ENCODE data around the gene RAPGEF1. TPM values are rescaled to one million over a fixed set of nuclear protein-coding genes. Genes with fewer than 3 reads are reported as not detected.

Gene RAPGEF1
- total RNA-seq, 2 experiments from 2014 or later, result 118 to 243 TPM

DNA sequence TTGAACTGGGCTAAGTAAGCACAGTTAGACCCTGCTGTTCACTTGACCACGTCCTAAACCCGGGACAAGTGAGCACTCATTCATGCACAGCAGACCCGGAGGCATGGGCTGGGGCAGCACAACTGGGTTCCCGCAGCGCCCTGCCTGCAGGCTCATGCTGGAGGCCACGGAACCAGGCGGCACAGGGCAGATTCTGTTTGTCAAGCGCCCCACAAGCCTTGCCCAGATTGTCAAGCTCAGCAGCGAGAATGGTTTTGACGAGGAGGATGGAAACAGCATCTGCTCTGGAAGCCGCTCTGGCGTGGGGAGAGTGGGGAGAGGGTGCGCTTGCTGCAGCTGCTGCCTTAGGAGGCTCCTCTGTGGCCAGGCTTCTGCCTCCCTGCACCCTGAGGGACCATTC, 161.9 kb downstream of the RAPGEF1 start:
- Histone ChIP-seq H3K4me1 (ENCODE audit: insufficient read depth, low read length, poor library complexity, severe bottlenecking) (peaks cover 9% of the 10 kb centered on the region), H2AFZ (ENCODE audit: low read length) (no peak overlapping the region), H3K9me2 (ENCODE audit: insufficient read depth, low read length) (no peaks in the 10 kb centered on the region), H3K27ac (ENCODE audit: low read depth, low read length, poor library complexity, severe bottlenecking) (no peak overlapping the region), H3K9me3 (ENCODE audit: low read length) (no peaks in the 10 kb centered on the region), H3K4me3 (ENCODE audit: low read depth, low read length, poor library complexity, severe bottlenecking) (no peak overlapping the region), H4K20me1 (ENCODE audit: insufficient read depth, low read length) (no peaks in the 10 kb centered on the region), H3K4me2 (ENCODE audit: low read length) (no peak overlapping the region), H3K79me2 (ENCODE audit: insufficient read depth, low read depth, low read length) (no peaks in the 10 kb centered on the region), H3K36me3 (ENCODE audit: insufficient read depth, low read length) (peaks cover 96% of the 10 kb centered on the region)
- ChIA-PET CTCF (ENCODE audit: unreplicated experiment) (no interaction called here), POLR2A (no interaction called here)
- intact Hi-C loops (cut with micrococcal nuclease; ENCODE audit: unreplicated experiment), result no loop called here
- no peak for DNase-seq (ENCODE audit: low spot score)
- no peak for TF ChIP-seq CTCF (conservative IDR thresholded peaks at IDR 0.05; ENCODE audit: low read length)
- TF ChIP-seq EZH2phosphoT487 (IDR thresholded peaks at IDR 0.05; ENCODE audit: borderline replicate concordance, low read depth, low read length), result no peak
- no TSS peak for BruUV-seq (replicated peaks)

- Histone ChIP-seq H3K27ac (ENCODE audit: low read depth, low read length, poor library complexity, severe bottlenecking) (no peak overlapping the region), H3K4me3 (ENCODE audit: low read depth, low read length, poor library complexity, severe bottlenecking) (no peak overlapping the region), H4K20me1 (ENCODE audit: insufficient read depth, low read length) (no peaks in the 10 kb centered on the region), H2AFZ (ENCODE audit: low read length) (no peak overlapping the region), H3K9me2 (ENCODE audit: insufficient read depth, low read length) (no peaks in the 10 kb centered on the region), H3K4me2 (ENCODE audit: low read length) (no peak overlapping the region), H3K4me1 (ENCODE audit: insufficient read depth, low read length, poor library complexity, severe bottlenecking) (peaks cover 9% of the 10 kb centered on the region), H3K79me2 (ENCODE audit: insufficient read depth, low read depth, low read length) (no peaks in the 10 kb centered on the region), H3K36me3 (ENCODE audit: insufficient read depth, low read length) (peaks cover 96% of the 10 kb centered on the region), H3K9me3 (ENCODE audit: low read length) (no peaks in the 10 kb centered on the region)
- 0 out of 2 replicates have a peak, but pooled peaks have one; percentile 30 for TF ChIP-seq CTCF (conservative IDR thresholded peaks at IDR 0.05; ENCODE audit: low read length)
- TF ChIP-seq EZH2phosphoT487 (IDR thresholded peaks at IDR 0.05; ENCODE audit: borderline replicate concordance, low read depth, low read length), result no peak
- DNase-seq (ENCODE audit: low spot score), result no peak
- TSS peak; percentile 52 for BruUV-seq (replicated peaks)
- ChIA-PET CTCF (ENCODE audit: unreplicated experiment) (no interaction called here), POLR2A (no interaction called here)
- intact Hi-C loops (cut with micrococcal nuclease; ENCODE audit: unreplicated experiment), result no loop called here
These were observed 162.6 kb downstream of the RAPGEF1 start for GRCh38 chr9:131577005-131578000.
